Inflammatory macrophage treated with lipopolysaccharide for 4 hours (primary cell): Measurements from ENCODE around the gene MRPL16.
A peak's percentile ranks its signal among the peaks of the same experiment; 100 is the strongest.
"Not testable (repeated sequence)": the region's sequence is repeated elsewhere in the genome, so short reads cannot be mapped to it uniquely, and the experiment has no call there.

Source experiments
- DNase-seq: peaks from one replicate; pipeline ENCODE4 v3.0.0-alpha.2; 2020

Gene MRPL16

DNA sequence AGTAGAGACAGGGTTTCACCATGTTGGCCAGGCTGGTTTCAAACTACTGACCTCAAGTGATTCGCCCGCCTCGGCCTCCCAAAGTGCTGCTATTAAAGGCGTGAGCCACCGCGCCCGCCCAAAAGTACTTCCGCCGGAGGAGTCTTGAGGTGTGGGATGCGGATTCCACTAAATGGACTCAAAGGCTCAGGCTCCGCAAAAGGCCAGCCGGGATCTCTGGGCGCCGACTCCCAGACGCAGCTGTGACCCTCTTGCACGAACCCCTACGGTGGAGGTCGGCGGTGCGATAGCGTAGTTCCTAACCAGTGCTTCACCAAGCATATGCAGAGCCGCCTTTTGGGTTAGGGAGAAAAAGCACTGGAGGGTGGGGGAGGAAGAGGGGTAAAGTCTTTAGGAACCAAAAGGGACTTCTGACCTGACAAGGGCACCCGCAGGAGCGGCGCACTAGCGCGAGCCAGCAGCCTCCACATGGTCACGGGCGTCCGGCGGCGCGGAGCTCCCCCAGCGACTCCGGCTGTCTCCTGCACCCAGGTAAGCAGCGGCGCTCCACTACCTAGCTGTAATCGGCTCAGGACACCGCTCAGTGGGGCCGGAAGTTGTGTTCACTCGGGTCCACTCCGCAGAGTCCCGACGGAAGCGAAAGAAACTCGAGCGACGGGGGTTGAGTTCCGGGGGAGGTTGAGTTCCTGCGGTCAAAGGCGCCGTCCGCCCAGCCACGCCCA, at the start of gene MRPL16:
TSS of gene MRPL16 (minus strand) at position 590 of the 722 bp plus-strand sequence. CDS start at position 470, 120 bp downstream.
- peak; percentile 90 for DNase-seq

DNA sequence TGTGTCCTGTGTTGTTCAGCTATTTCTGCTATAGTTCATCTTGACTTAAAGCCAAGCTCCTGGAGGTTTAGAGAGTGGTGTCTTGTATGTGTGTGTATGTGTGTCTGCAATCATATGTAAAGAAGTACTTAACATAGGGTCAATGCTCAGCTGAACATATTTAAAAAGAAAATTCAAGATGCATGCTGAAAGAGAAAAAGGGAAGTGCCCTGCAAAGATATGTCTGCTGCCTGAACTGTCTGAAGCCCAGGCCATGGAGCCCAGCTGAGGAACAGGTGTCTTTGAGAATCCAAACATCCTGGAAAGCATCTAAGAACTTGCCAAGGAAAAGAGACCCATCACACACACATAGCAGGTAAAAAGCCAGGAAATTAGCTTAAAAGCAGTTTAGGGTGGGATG, 49.1 kb upstream of the MRPL16 start:
- DNase-seq = no peak

DNA sequence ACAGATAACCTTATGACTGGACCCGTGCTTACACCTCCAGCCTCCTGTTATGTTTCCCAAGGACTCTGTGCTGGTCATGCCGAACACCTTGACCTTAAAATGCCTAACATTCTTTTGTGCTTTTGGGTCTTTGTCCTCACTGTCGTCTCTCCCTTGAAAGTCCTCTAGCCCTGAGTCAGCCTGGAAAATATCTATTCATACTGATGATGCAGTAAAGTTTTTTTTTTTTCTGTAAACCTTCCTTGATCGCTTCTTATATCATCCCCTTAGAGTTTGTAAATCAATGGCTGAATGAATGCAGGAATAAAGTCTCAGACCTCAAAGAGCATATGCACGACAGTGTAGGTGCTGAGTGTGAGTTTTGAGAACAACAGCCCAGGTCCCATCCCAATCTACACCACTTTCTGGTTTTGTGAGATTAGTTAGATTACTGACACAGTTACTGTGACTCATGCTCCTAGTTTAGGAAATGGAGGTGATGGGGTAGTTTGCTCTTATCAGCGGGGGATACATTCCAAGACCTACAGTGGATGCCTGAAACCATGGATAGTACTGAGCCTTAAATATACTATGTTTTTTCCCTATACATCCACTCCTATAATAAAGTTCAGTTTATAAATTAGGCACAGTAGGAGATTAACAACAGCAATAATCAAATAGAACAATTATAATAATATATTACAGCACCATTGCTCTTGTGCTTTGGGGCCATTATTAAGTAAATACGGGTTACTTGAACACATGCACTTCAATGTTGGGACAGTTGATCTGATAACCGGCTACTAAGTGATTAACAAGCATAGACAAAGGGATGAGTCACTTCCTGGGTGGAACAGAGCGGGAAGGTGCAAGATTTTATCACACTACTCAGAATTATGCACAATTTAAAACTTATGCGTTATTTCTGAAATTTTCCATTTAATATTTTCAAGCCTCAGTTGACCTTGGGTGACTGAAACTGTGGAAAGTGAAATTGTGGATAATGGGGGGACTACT, 47.2 kb upstream of the MRPL16 start:
- peak; percentile 33 for DNase-seq

DNA sequence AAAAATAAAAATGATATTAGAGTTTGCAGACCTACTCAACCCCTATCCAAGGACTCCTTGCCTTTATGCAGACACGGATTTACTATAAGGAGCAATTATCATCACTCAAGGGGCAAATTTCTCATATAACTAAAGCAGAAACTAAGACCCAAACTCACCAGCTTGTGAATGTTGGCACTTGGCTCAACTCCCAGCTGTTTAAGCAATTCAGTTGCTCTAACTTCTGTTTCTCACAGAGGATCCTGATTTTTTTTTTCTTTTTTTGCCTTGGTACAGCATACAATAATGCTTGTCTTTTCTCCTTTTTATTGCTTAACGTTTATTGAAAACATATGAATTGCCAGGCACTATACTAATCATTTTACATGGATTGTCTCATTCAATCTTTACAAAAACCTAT, 44.3 kb upstream of the MRPL16 start:
- peak; percentile 17 for DNase-seq

- not testable (repeated sequence) for DNase-seq
Observed at GRCh38 chr11:59851416-59851815, 40.8 kb upstream of the MRPL16 start.

GRCh38 chr11:59849551-59849950, 39.0 kb upstream of the MRPL16 start:
- DNase-seq = not testable (repeated sequence)

GRCh38 chr11:59849129-59849528, 38.6 kb upstream of the MRPL16 start:
- peak; percentile 79 for DNase-seq

GRCh38 chr11:59848439-59848838, 37.9 kb upstream of the MRPL16 start:
- not testable (repeated sequence) for DNase-seq

DNA sequence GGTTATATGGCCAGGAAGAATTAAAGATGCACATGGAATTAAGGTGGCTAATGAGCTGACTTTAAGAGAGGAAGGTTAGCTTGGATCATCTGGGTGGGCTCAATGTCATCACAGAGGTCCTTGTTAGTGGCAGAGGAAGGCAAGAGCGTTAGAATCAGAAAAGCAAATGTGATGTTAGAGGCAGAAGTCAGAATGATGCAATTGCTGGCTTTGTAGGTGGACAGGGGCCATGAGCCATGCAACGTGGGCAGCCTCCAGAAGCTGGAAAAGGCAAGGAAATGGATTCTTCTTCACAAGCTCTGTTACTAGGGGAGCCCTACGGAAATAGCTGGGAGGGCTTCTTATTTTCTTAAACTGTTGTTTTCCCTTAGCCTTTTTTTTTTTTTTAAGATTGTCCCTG, 37.0 kb upstream of the MRPL16 start:
- DNase-seq = peak; percentile 21

- no peak for DNase-seq
Observed at GRCh38 chr11:59846556-59846955, 36.0 kb upstream of the MRPL16 start.

GRCh38 chr11:59845399-59845798, 34.8 kb upstream of the MRPL16 start, which contains the start of gene CBLIF:
CBLIF (minus strand) TSS chr11:59845499; CDS start chr11:59845453, 46 bp downstream.
- no peak for DNase-seq

GRCh38 chr11:59842316-59842715, 31.7 kb upstream of the MRPL16 start:
- DNase-seq = no peak

GRCh38 chr11:59841514-59841913, 30.9 kb upstream of the MRPL16 start:
- no peak for DNase-seq

DNA sequence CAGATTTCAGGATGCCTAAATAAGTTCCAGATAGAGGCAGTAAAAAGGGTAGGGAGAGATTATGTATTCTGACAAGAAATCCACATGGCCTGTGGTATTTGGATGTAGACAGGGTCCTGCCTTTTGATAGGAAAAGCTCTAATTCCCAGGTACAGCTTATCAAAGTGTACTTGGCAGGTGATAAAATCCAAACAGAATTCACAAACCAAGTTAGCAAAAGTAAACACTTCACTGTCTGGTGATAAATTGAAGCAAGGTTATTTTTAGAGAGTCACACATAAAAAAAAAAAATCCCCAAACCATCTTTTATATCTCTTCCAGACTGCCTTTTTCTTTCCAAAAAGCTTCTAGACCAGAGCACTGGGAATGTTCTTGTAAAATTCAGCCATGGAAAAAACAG, 29.0 kb upstream of the MRPL16 start:
- no peak for DNase-seq

DNA sequence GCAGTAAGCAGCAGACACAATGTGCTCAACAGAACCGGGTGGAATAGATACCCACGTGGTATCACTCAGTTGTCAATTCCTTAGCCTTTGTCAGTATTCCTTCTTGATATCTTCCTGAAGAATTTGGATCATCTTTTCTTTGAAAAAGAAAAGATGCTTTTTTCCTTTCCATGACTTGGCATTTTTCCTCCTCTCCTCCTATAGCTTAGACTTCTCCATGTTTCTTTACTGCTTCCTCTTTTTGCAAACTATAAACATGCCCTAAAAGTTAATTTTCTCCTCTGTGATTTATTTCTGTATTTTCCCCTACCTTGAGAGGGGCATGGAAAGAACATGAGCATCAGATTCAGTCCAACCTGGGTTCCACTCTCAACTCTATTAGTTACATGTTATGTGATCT, 23.0 kb upstream of the MRPL16 start:
- no peak for DNase-seq

DNA sequence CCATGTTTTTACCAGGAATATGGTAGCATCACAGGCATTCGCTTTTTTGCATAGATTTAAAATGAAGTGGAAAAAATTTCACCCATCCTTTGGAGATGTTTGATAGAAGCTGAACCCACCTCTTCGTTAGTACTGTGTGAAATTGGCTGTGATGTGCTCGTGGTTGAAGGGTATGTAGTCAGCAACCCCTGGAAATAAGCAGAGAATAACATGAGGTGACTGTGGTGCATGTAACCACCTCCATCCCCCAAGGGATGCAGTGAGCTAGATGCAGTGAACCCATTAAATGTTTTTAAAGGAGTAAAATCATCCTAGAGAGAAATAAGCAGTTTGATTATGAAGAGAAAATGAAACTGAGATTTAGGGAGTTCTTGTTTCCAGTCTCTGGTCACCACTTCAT, 18.8 kb upstream of the MRPL16 start:
- DNase-seq = no peak

- peak; percentile 81 for DNase-seq
Observed at GRCh38 chr11:59822989-59823566, 12.5 kb upstream of the MRPL16 start.

DNA sequence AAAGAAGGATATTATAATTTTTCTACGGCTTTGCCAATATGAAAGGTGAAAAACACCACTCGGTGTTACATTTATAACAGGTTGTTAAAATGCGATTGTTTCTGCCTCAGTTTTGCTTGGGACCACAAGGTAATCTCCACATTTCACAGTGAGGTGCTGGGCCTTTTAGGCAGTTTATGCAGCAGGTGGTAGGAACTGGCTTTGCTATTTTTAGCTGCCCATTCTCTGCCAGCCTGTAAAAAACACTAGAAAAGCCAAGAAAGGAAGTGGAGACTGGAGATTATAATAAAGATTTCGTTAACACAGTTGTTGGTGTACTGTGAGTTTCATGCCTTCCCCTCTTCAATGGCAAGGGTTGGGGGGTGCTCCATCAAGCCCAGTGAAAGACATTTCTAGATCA, 8.0 kb upstream of the MRPL16 start:
- DNase-seq = no peak

GRCh38 chr11:59816434-59816833, 5.9 kb upstream of the MRPL16 start:
- DNase-seq = not testable (repeated sequence)

DNA sequence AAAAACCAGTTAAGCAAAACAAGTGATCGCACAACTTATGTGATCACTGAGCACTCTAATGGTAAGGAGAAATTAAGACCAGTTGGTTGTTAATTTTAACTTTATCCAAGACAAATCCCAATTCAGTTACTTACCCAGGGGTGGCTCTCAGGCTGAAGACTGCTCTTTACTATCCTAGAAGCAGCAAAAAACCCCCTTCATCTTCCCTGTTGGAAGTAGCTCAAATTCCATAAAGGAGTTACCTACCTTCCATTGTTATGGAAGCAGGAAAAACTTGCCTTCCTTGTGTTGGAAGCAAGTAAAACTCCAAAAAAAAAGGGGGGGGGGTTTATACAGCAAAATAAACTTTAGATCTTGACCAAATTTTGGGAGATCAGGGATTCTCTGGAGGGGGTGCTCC, 5.2 kb upstream of the MRPL16 start:
- DNase-seq = no peak

GRCh38 chr11:59814021-59814420, 3.4 kb upstream of the MRPL16 start:
- peak; percentile 81 for DNase-seq

DNA sequence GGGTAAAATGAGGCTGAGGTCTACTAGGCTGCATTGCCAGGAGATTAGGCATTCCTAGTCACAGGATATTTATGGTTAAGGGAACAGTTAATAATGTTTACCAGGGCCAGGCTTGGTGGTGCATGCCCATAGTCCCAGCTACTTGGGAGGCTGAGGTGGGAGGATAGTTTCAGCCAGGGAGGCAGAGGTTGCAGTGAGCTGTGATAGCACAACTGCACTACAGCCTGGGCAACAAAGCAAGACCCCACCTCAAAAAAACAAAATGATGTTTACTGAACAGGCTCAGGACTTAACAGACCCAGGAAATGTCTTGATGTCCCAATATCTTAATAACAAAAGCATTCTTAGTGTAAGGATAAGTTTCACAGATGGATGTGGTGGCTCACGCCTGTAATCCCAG, 2.8 kb upstream of the MRPL16 start:
- no peak for DNase-seq

DNA sequence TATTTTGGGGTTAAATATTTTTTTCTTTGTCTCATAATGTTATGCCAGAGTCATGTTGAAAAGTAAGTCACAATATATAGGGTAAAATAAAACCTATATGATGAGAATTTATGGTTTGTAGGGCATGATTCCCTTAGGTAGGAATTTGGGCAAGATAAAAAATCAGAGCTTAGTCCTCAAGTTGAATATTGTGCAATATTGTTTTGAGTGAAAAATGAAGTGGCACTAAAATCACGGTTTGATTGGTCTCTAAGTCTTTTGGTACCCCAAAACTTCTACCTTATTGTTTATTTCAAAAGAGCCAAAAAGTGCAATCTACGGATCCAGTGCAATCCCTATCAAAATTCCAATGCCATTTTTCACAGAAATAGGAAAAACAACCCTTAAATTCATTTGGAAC, 1.6 kb upstream of the MRPL16 start:
- DNase-seq = no peak

- DNase-seq = no peak
Observed at GRCh38 chr11:59810911-59811259, 307 bp upstream of the MRPL16 start.
